GM23248 (cell line): ENCODE results near the gene PDSS1. TPM values are rescaled to one million over a fixed set of nuclear protein-coding genes. Genes with fewer than 3 reads are reported as not detected.

Source experiments
- DNase-seq: peaks from one replicate; pipeline ENCODE4 v3.0.0-alpha.2; 2015
- H2AFZ ChIP-seq: fragments of 200-600 bp; sonication (generic); 2 replicates; pipeline ENCODE4 v1.6.1; 2016; ENCODE audit warnings: antibody characterized with exemption
- H3F3A ChIP-seq: fragments of 200-600 bp; sonication (generic); 2 replicates; pipeline ENCODE4 v1.6.1; 2016; ENCODE audit warnings: mild to moderate bottlenecking, antibody characterized with exemption, mixed run types; ENCODE audit not compliant: insufficient read depth
- H3K27ac ChIP-seq: fragments of 200-600 bp; sonication (generic); 2 replicates; pipeline ENCODE4 v1.5.1; 2016; ENCODE audit warnings: mild to moderate bottlenecking
- H3K27me3 ChIP-seq: fragments of 200-600 bp; sonication (generic); replicated peaks from 2 replicates; pipeline ENCODE4 v1.6.1; 2016; ENCODE audit warnings: mild to moderate bottlenecking; ENCODE audit not compliant: insufficient read depth
- H3K36me3 ChIP-seq: fragments of 200-600 bp; sonication (generic); 2 replicates; pipeline ENCODE4 v1.6.1; 2016; ENCODE audit warnings: low read depth, mild to moderate bottlenecking
- H3K4me1 ChIP-seq: fragments of 200-600 bp; sonication (generic); 2 replicates; pipeline ENCODE4 v1.6.1; 2016; ENCODE audit warnings: mild to moderate bottlenecking; ENCODE audit not compliant: insufficient read depth
- H3K4me2 ChIP-seq: fragments of 200-600 bp; sonication (generic); one replicate; pipeline ENCODE4 v1.6.1; 2016; ENCODE audit warnings: mild to moderate bottlenecking; ENCODE audit not compliant: unreplicated experiment
- H3K4me3 ChIP-seq: fragments of 200-600 bp; sonication (generic); 2 replicates; pipeline ENCODE4 v1.5.1; 2016; ENCODE audit warnings: mild to moderate bottlenecking
- H3K79me2 ChIP-seq: fragments of 200-600 bp; sonication (generic); 2 replicates; pipeline ENCODE4 v1.6.1; 2016; ENCODE audit warnings: mild to moderate bottlenecking; ENCODE audit not compliant: insufficient read depth
- H3K9ac ChIP-seq: fragments of 200-600 bp; sonication (generic); 2 replicates; pipeline ENCODE4 v1.6.1; 2016; ENCODE audit warnings: mild to moderate bottlenecking
- H3K9me2 ChIP-seq: fragments of 200-600 bp; sonication (generic); 2 replicates; pipeline ENCODE4 v1.6.1; 2016; ENCODE audit warnings: mixed run types, mild to moderate bottlenecking, moderate library complexity; ENCODE audit not compliant: insufficient read depth
- H3K9me3 ChIP-seq: fragments of 200-600 bp; sonication (generic); one replicate; pipeline ENCODE4 v1.6.1; 2017; ENCODE audit warnings: low read depth
- H4K20me1 ChIP-seq: fragments of 200-600 bp; sonication (generic); 2 replicates; pipeline ENCODE4 v1.6.0; 2016; ENCODE audit not compliant: insufficient read depth
- EZH2 ChIP-seq: fragments of 200-600 bp; sonication (generic); IDR thresholded peaks from 2 replicates; pipeline ENCODE4 v1.6.1; 2018; ENCODE audit warnings: antibody characterized with exemption, mild to moderate bottlenecking; ENCODE audit not compliant: insufficient read depth, poor library complexity, severe bottlenecking
- EZH2phosphoT487 ChIP-seq: fragments of 200-600 bp; sonication (generic); IDR thresholded peaks from 2 replicates; pipeline ENCODE4 v1.6.1; 2018; ENCODE audit warnings: antibody characterized with exemption, moderate library complexity, mild to moderate bottlenecking, low read depth; ENCODE audit not compliant: insufficient read depth
- WGBS, 2 experiments: methylation state at CpG; one replicate each; pipeline ENCODE4 v1.1.6; 2015 to 2017; ENCODE audit warnings: low lambda C conversion rate in 2 of 2, low coverage in 1 of 2; ENCODE audit errors: missing lambda C conversion rate in 2 of 2; 5-methylcytosine and 5-hydroxymethylcytosine counted together
- in situ Hi-C: fragments of 300-500 bp; cut with MboI; formaldehyde crosslinking; loops from 2 replicates; pipeline ENCODE4 v1.15.0; 2020
- polyA plus RNA-seq: library from polyadenylated mRNA; unstranded; fragments of >200 nt; fragmentation: Nextera tagmentation; extraction: Ambion mirVana; gene quantifications from 2 replicates; pipeline ENCODE4 v1.2.1, GENCODE V29; 2016
- total RNA-seq: library from RNA; depleted of rRNA; stranded (reverse); fragments of >200 nt; shearing (Covaris generic); gene quantifications from 2 replicates; pipeline ENCODE4 v1.2.3, GENCODE V29; 2014

PDSS1 gene
- total and polyA plus RNA-seq, 2 experiments from 2014 or later, result 5.1 to 7.2 TPM

GRCh38 chr10:26727005-26727404 lies 29.5 kb downstream of the PDSS1 start:
- Histone ChIP-seq H3K9me2 (no peaks in the 10 kb centered on the region), H3K79me2 (no peaks in the 10 kb centered on the region), H2AFZ (no peak overlapping the region), H3K36me3 (peaks cover 3% of the 10 kb centered on the region; the same call in 1 of the 2 replicates), H3K27ac (no peak overlapping the region), H3K9ac (no peak overlapping the region), H3K4me1 (no peaks in the 10 kb centered on the region), H3K27me3 (no peaks in the 10 kb centered on the region), H3K9me3 (no peaks in the 10 kb centered on the region), H3K4me3 (no peak overlapping the region), H4K20me1 (no peaks in the 10 kb centered on the region), H3F3A (peaks cover 15% of the 10 kb centered on the region), H3K4me2 (no peak overlapping the region)
- TF ChIP-seq EZH2phosphoT487 (no peak), EZH2 (no peak)
- DNase-seq, result no peak
- WGBS, 2 experiments, result 100% methylated on average over 1 of the region's 1 CpG
- in situ Hi-C loops, result loop anchor here (5.0 kb wide), 1 partner anchor 140 kb away; no protein-coding TSS in a partner anchor

DNA sequence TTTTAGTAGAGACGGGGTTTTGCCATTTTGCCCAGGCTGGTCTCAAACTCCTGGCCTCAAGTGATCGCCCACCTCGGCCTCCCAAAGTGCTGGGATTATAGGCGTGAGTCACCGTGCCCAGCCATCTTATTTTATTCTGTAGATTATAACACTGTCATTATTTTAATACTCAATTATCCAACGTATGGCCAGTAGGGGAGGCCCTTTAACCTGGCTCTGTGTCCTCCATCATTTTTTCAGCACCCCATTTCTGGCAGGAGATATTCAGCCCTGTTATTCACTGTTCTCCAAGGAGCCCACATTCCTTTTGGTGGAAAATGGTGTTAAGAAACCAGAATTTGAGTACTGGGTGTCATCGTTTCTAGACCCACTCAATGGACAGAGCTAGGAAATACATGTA lies 31.5 kb downstream of the PDSS1 start:
- Histone ChIP-seq H3K9me2 (no peaks in the 10 kb centered on the region), H3K4me2 (no peak overlapping the region), H2AFZ (no peak overlapping the region), H3K4me3 (no peak overlapping the region), H3K4me1 (no peaks in the 10 kb centered on the region), H4K20me1 (no peaks in the 10 kb centered on the region), H3K36me3 (peaks cover 3% of the 10 kb centered on the region; the same call in 1 of the 2 replicates), H3F3A (peaks cover 15% of the 10 kb centered on the region), H3K27ac (no peak overlapping the region), H3K9me3 (no peaks in the 10 kb centered on the region), H3K9ac (no peak overlapping the region), H3K27me3 (no peaks in the 10 kb centered on the region), H3K79me2 (no peaks in the 10 kb centered on the region)
- WGBS, 2 experiments, result 97% methylated on average over 7 of the region's 7 CpGs
- in situ Hi-C loops, result loop anchor here (5.0 kb wide), 1 partner anchor 138 kb away; no protein-coding TSS in a partner anchor
- no peak for TF ChIP-seq EZH2phosphoT487
- no peak for TF ChIP-seq EZH2
- no peak for DNase-seq

DNA sequence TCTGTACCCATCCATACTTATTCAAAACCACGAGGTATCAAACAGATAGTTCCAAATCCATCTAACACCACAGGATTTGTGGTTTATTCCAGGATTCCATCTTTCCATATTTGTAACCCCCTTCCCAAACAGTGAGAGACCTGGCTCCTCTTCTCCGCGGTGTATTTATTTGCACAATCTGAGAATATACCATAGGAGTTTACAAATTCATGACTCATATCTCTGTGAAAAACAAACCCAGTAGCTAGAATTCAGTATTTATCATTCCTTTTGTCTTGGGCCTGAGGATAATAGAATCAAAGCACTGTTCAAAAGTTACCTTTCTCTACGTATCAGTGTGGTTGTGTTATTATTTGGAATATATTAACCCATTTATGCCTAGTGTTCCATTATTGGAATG lies 31.9 kb downstream of the PDSS1 start:
- no peak overlapping the region for H2AFZ ChIP-seq
- in situ Hi-C loops, result loop anchor here (5.0 kb wide), 1 partner anchor 138 kb away; no protein-coding TSS in a partner anchor
- peaks cover 3% of the 10 kb centered on the region; the same call in 1 of the 2 replicates for H3K36me3 ChIP-seq
- H3K79me2 ChIP-seq, result no peaks in the 10 kb centered on the region
- TF ChIP-seq EZH2phosphoT487 (no peak), EZH2 (no peak)
- H3F3A ChIP-seq, result peaks cover 15% of the 10 kb centered on the region
- H3K4me3 ChIP-seq, result no peak overlapping the region
- no peaks in the 10 kb centered on the region for H3K9me3 ChIP-seq
- H4K20me1 ChIP-seq, result no peaks in the 10 kb centered on the region
- no peak overlapping the region for H3K27ac ChIP-seq
- no peaks in the 10 kb centered on the region for H3K9me2 ChIP-seq
- H3K4me2 ChIP-seq, result no peak overlapping the region
- no peaks in the 10 kb centered on the region for H3K27me3 ChIP-seq
- 96 to 99% methylated on average over 4 of the region's 4 CpGs for WGBS, 2 experiments
- no peak for DNase-seq
- no peak overlapping the region for H3K9ac ChIP-seq
- H3K4me1 ChIP-seq, result no peaks in the 10 kb centered on the region

GRCh38 chr10:26730552-26730951 lies 33.1 kb downstream of the PDSS1 start:
- Histone ChIP-seq H3F3A (peaks cover 9% of the 10 kb centered on the region; the same call in 1 of the 2 replicates), H3K27me3 (no peaks in the 10 kb centered on the region), H3K36me3 (0 out of 2 replicates have a peak, but pooled peaks cover 3% of the 10 kb centered on the region), H3K27ac (no peak overlapping the region), H3K4me1 (no peaks in the 10 kb centered on the region), H3K9me2 (no peaks in the 10 kb centered on the region), H3K9me3 (no peaks in the 10 kb centered on the region), H3K79me2 (no peaks in the 10 kb centered on the region), H3K4me2 (no peak overlapping the region), H4K20me1 (no peaks in the 10 kb centered on the region), H3K4me3 (no peak overlapping the region), H3K9ac (no peak overlapping the region), H2AFZ (no peak overlapping the region)
- no peak for DNase-seq
- 95 to 97% methylated on average over 2 of the region's 2 CpGs for WGBS, 2 experiments
- in situ Hi-C loops, result no loop called here
- no peak for TF ChIP-seq EZH2phosphoT487
- no peak for TF ChIP-seq EZH2
